HEK293 (cell line): ENCODE data around the gene STIM1.

Experiments
- CTCF ChIA-PET: fragments of 350-600 bp; formaldehyde crosslinking; extraction: SDS; loops from one replicate; lab custom pipeline; 2021; ENCODE audit warnings: antibody characterized with exemption; lab: Yijun Ruan, JAX
- POLR2A ChIA-PET: fragments of 300-600 bp; formaldehyde crosslinking; extraction: SDS; loops from one replicate; lab custom pipeline; 2020; ENCODE audit warnings: antibody characterized with exemption, inconsistent platforms; lab: Yijun Ruan, JAX
- H3K27ac ChIP-seq: fragments of 200-500 bp; sonication (Bioruptor generic); 2 replicates; pipeline ENCODE4 v1.5.1; 2014; ENCODE audit warnings: low read depth, low read length, control low read depth, inconsistent platforms; ENCODE audit errors: extremely low read depth
- H3K36me3 ChIP-seq, 2 experiments: fragments of 200-500 bp in 1 of 2; sonication (Bioruptor generic) in 1 of 2; 1 replicate in 1 of 2; 2 replicates in 1 of 2; pipeline ENCODE4 v1.5.1; 2014 to 2017; ENCODE audit warnings: inconsistent platforms in 2 of 2, low read length in 2 of 2; ENCODE audit not compliant: control insufficient read depth in 2 of 2, insufficient read depth in 1 of 2
- H3K4me1 ChIP-seq: fragments of 200-500 bp; sonication (Bioruptor generic); 2 replicates; pipeline ENCODE4 v1.5.1; 2014; ENCODE audit warnings: mild to moderate bottlenecking, low read length, inconsistent platforms; ENCODE audit not compliant: control insufficient read depth, insufficient read depth
- H3K4me3 ChIP-seq: 2 replicates; pipeline ENCODE4 v1.5.1; 2011; ENCODE audit warnings: low read depth, mild to moderate bottlenecking, control low read depth, low read length, moderate library complexity
- H3K9me3 ChIP-seq: fragments of 200-500 bp; sonication (Bioruptor generic); 2 replicates; pipeline ENCODE4 v1.5.1; 2014; ENCODE audit warnings: low read depth, low read length, inconsistent platforms; ENCODE audit not compliant: control insufficient read depth, insufficient read depth
- BCL11B ChIP-seq: fragments of 450-650 bp; formaldehyde crosslinking; IDR thresholded peaks from 2 replicates; pipeline ENCODE4 v1.5.1; 2016; ENCODE audit warnings: low read depth, missing biosample characterization, missing genetic modification characterization
- HOXA7 ChIP-seq: sonication (generic); formaldehyde crosslinking; IDR thresholded peaks from 2 replicates; pipeline ENCODE4 v1.8.1; 2022; ENCODE audit warnings: missing genetic modification reagents, borderline replicate concordance
- KLF16 ChIP-seq: fragments of 450-650 bp; formaldehyde crosslinking; IDR thresholded peaks from 2 replicates; pipeline ENCODE4 v1.5.1; 2017; ENCODE audit warnings: missing biosample characterization, missing genetic modification characterization
- OVOL3 ChIP-seq: fragments of 450-650 bp; formaldehyde crosslinking; IDR thresholded peaks from 2 replicates; pipeline ENCODE4 v1.5.1; 2016; ENCODE audit warnings: missing biosample characterization, missing genetic modification characterization
- RBAK ChIP-seq: fragments of 450-650 bp; formaldehyde crosslinking; IDR thresholded peaks from 2 replicates; pipeline ENCODE4 v1.5.1; 2016; ENCODE audit warnings: missing biosample characterization, missing genetic modification characterization
- SCRT1 ChIP-seq: fragments of 450-650 bp; formaldehyde crosslinking; IDR thresholded peaks from 2 replicates; pipeline ENCODE4 v1.5.1; 2016; ENCODE audit warnings: missing biosample characterization, missing genetic modification characterization, borderline replicate concordance
- SETDB1 ChIP-seq: IDR thresholded peaks from one replicate; pipeline ENCODE4 v1.6.1; 2017; ENCODE audit warnings: mild to moderate bottlenecking, low read length, moderate library complexity, mixed read lengths; ENCODE audit not compliant: insufficient read length
- ZNF121 ChIP-seq: fragments of 450-650 bp; formaldehyde crosslinking; IDR thresholded peaks from 2 replicates; pipeline ENCODE4 v1.5.1; 2016; ENCODE audit warnings: missing biosample characterization, missing genetic modification characterization
- ZNF133 ChIP-seq: fragments of 450-650 bp; formaldehyde crosslinking; IDR thresholded peaks from 2 replicates; pipeline ENCODE4 v1.5.1; 2016; ENCODE audit warnings: missing biosample characterization, missing genetic modification characterization
- ZNF19 ChIP-seq: fragments of 450-650 bp; formaldehyde crosslinking; IDR thresholded peaks from 2 replicates; pipeline ENCODE4; 2016; ENCODE audit warnings: missing biosample characterization, missing genetic modification characterization, low read depth
- ZNF404 ChIP-seq: fragments of 450-650 bp; formaldehyde crosslinking; IDR thresholded peaks from 2 replicates; pipeline ENCODE4 v1.5.1; 2017; ENCODE audit warnings: missing biosample characterization, missing genetic modification characterization
- ZNF560 ChIP-seq: fragments of 450-650 bp; formaldehyde crosslinking; IDR thresholded peaks from 2 replicates; pipeline ENCODE4 v1.5.1; 2017; ENCODE audit warnings: missing biosample characterization, missing genetic modification characterization, borderline replicate concordance
- ZNF707 ChIP-seq: fragments of 450-650 bp; formaldehyde crosslinking; IDR thresholded peaks from 2 replicates; pipeline ENCODE4 v1.5.1; 2016; ENCODE audit warnings: missing biosample characterization, missing genetic modification characterization
- ZSCAN30 ChIP-seq: fragments of 450-650 bp; IDR thresholded peaks from 2 replicates; pipeline ENCODE4 v1.5.1; 2018; ENCODE audit warnings: missing biosample characterization, mild to moderate bottlenecking, missing genetic modification characterization, moderate library complexity
- TF ChIP-seq, protein P1 (sequence below): fragments of 450-650 bp; formaldehyde crosslinking; IDR thresholded peaks from 2 replicates; pipeline ENCODE4 v1.5.0; 2017; ENCODE audit warnings: missing biosample characterization, missing genetic modification characterization, borderline replicate concordance
- TF ChIP-seq, protein P2 (sequence below): IDR thresholded peaks from 2 replicates; pipeline ENCODE4 v1.6.1; 2011; ENCODE audit warnings: mild to moderate bottlenecking, low read depth, low read length, borderline replicate concordance
- TF ChIP-seq, protein P3 (sequence below): fragments of 450-650 bp; formaldehyde crosslinking; IDR thresholded peaks from 2 replicates; pipeline ENCODE4 v1.5.1; 2016; ENCODE audit warnings: missing biosample characterization, missing genetic modification characterization, borderline replicate concordance
- TF ChIP-seq, protein P4 (sequence below): fragments of 450-650 bp; formaldehyde crosslinking; IDR thresholded peaks from 2 replicates; pipeline ENCODE4 v1.5.1; 2016; ENCODE audit warnings: missing biosample characterization, missing genetic modification characterization
- TF ChIP-seq, protein P5 (sequence below): fragments of 450-650 bp; formaldehyde crosslinking; IDR thresholded peaks from 2 replicates; pipeline ENCODE4 v1.5.1; 2016; ENCODE audit warnings: missing biosample characterization, missing genetic modification characterization

Gene STIM1

DNA sequence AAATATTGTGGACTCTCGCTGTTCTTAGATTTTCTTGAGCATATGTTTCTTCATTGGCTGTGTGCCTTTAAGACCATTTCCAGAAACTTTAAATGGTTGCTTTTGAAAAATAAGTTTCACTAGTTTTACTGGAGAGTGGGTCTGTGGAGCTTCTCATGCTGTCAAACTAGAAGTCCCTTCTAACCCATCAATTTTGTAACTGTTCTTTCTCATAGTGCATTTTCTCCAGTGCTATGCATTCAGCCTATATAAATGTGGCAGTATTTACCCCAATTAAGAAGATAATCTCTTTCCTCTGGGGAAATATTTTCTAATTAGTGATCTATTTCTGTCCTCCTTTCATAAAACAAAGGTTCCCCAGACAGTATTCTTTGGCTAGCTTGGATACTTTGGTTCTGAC, 141.2 kb downstream of the STIM1 start:
- POLR2A ChIA-PET = interaction anchor here (0.6 kb wide), 1 partner anchor 26 kb away, joined by 3 read pairs; no protein-coding TSS in a partner anchor
- Histone ChIP-seq H3K36me3 (no peaks in the 10 kb centered on the region), H3K27ac (no peak overlapping the region), H3K4me3 (no peak overlapping the region), H3K9me3 (no peaks in the 10 kb centered on the region), H3K4me1 (no peaks in the 10 kb centered on the region)
- TF ChIP-seq BCL11B (tag by site-specific recombination) (no peak), ZNF560 (tag by site-specific recombination) (no peak), ZNF707 (no peak), RBAK (tag by site-specific recombination) (no peak), OVOL3 (tag by site-specific recombination) (no peak), KLF16 (tag by site-specific recombination) (no peak), ZNF19 (tag by site-specific recombination) (no peak), ZNF133 (no peak), SETDB1 (no peak), ZSCAN30 (no peak), ZNF121 (tag by site-specific recombination) (no peak), ZNF404 (tag by site-specific recombination) (no peak), SCRT1 (tag by site-specific recombination) (no peak), HOXA7 (CRISPR knock-in tag) (no peak)
- TF ChIP-seq, protein P1, sequence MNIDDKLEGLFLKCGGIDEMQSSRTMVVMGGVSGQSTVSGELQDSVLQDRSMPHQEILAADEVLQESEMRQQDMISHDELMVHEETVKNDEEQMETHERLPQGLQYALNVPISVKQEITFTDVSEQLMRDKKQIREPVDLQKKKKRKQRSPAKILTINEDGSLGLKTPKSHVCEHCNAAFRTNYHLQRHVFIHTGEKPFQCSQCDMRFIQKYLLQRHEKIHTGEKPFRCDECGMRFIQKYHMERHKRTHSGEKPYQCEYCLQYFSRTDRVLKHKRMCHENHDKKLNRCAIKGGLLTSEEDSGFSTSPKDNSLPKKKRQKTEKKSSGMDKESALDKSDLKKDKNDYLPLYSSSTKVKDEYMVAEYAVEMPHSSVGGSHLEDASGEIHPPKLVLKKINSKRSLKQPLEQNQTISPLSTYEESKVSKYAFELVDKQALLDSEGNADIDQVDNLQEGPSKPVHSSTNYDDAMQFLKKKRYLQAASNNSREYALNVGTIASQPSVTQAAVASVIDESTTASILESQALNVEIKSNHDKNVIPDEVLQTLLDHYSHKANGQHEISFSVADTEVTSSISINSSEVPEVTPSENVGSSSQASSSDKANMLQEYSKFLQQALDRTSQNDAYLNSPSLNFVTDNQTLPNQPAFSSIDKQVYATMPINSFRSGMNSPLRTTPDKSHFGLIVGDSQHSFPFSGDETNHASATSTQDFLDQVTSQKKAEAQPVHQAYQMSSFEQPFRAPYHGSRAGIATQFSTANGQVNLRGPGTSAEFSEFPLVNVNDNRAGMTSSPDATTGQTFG (tag by site-specific recombination) = no peak
- TF ChIP-seq, protein P2, sequence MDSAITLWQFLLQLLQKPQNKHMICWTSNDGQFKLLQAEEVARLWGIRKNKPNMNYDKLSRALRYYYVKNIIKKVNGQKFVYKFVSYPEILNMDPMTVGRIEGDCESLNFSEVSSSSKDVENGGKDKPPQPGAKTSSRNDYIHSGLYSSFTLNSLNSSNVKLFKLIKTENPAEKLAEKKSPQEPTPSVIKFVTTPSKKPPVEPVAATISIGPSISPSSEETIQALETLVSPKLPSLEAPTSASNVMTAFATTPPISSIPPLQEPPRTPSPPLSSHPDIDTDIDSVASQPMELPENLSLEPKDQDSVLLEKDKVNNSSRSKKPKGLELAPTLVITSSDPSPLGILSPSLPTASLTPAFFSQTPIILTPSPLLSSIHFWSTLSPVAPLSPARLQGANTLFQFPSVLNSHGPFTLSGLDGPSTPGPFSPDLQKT = no peak
- TF ChIP-seq, protein P3, sequence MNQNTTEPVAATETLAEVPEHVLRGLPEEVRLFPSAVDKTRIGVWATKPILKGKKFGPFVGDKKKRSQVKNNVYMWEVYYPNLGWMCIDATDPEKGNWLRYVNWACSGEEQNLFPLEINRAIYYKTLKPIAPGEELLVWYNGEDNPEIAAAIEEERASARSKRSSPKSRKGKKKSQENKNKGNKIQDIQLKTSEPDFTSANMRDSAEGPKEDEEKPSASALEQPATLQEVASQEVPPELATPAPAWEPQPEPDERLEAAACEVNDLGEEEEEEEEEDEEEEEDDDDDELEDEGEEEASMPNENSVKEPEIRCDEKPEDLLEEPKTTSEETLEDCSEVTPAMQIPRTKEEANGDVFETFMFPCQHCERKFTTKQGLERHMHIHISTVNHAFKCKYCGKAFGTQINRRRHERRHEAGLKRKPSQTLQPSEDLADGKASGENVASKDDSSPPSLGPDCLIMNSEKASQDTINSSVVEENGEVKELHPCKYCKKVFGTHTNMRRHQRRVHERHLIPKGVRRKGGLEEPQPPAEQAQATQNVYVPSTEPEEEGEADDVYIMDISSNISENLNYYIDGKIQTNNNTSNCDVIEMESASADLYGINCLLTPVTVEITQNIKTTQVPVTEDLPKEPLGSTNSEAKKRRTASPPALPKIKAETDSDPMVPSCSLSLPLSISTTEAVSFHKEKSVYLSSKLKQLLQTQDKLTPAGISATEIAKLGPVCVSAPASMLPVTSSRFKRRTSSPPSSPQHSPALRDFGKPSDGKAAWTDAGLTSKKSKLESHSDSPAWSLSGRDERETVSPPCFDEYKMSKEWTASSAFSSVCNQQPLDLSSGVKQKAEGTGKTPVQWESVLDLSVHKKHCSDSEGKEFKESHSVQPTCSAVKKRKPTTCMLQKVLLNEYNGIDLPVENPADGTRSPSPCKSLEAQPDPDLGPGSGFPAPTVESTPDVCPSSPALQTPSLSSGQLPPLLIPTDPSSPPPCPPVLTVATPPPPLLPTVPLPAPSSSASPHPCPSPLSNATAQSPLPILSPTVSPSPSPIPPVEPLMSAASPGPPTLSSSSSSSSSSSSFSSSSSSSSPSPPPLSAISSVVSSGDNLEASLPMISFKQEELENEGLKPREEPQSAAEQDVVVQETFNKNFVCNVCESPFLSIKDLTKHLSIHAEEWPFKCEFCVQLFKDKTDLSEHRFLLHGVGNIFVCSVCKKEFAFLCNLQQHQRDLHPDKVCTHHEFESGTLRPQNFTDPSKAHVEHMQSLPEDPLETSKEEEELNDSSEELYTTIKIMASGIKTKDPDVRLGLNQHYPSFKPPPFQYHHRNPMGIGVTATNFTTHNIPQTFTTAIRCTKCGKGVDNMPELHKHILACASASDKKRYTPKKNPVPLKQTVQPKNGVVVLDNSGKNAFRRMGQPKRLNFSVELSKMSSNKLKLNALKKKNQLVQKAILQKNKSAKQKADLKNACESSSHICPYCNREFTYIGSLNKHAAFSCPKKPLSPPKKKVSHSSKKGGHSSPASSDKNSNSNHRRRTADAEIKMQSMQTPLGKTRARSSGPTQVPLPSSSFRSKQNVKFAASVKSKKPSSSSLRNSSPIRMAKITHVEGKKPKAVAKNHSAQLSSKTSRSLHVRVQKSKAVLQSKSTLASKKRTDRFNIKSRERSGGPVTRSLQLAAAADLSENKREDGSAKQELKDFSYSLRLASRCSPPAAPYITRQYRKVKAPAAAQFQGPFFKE (tag by site-specific recombination) = no peak
- TF ChIP-seq, protein P4, sequence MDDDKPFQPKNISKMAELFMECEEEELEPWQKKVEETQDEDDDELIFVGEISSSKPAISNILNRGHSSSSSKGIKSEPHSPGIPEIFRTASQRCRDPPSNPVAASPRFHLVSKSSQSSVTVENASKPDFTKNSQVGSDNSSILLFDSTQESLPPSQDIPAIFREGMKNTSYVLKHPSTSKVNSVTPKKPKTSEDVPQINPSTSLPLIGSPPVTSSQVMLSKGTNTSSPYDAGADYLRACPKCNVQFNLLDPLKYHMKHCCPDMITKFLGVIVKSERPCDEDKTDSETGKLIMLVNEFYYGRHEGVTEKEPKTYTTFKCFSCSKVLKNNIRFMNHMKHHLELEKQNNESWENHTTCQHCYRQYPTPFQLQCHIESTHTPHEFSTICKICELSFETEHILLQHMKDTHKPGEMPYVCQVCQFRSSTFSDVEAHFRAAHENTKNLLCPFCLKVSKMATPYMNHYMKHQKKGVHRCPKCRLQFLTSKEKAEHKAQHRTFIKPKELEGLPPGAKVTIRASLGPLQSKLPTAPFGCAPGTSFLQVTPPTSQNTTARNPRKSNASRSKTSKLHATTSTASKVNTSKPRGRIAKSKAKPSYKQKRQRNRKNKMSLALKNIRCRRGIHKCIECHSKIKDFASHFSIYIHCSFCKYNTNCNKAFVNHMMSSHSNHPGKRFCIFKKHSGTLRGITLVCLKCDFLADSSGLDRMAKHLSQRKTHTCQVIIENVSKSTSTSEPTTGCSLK (tag by site-specific recombination) = no peak
- TF ChIP-seq, protein P5, sequence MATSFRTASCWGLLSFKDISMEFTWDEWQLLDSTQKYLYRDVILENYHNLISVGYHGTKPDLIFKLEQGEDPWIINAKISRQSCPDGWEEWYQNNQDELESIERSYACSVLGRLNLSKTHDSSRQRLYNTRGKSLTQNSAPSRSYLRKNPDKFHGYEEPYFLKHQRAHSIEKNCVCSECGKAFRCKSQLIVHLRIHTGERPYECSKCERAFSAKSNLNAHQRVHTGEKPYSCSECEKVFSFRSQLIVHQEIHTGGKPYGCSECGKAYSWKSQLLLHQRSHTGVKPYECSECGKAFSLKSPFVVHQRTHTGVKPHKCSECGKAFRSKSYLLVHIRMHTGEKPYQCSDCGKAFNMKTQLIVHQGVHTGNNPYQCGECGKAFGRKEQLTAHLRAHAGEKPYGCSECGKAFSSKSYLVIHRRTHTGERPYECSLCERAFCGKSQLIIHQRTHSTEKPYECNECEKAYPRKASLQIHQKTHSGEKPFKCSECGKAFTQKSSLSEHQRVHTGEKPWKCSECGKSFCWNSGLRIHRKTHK (tag by site-specific recombination) = no peak
- CTCF ChIA-PET = interaction anchor here (1.0 to 1.4 kb wide), 2 partner anchors 142 to 147 kb away, joined by 3 to 5 read pairs; partner anchors contain the start of gene STIM1
